ENCODE results near the gene ASPSCR1. TPM values are rescaled to one million over a fixed set of nuclear protein-coding genes. Genes with fewer than 3 reads are reported as not detected.
A peak's percentile ranks its signal among the peaks of the same experiment; 100 is the strongest.

The ASPSCR1 gene
- total RNA-seq: 10 to 100 TPM; 25.3 to 29.9 TPM

- CTCF ChIA-PET: interaction anchor here (0.9 to 2.0 kb wide), 3 partner anchors 17 to 46 kb away, joined by 4 to 6 read pairs (median 4); partner anchors contain the start of genes CENPX and LRRC45
- POLR2A ChIA-PET: interaction anchor here (0.7 to 2.8 kb wide), 16 partner anchors 10 to 464 kb away, joined by 3 to 16 read pairs (median 4); partner anchors contain the start of genes ACTG1, DCXR, SIRT7 and SLC16A3
- H3K4me1 Mint-ChIP-seq: peaks cover 41% of the 10 kb centered on the region
- DNase-seq: peak; percentile 91
- peaks cover 6% of the 10 kb centered on the region for H3K27me3 Mint-ChIP-seq
- peak within 1 kb of the TSS; percentile 86 for H3K4me3 Mint-ChIP-seq
- peaks cover 12% of the 10 kb centered on the region for H3K36me3 Mint-ChIP-seq (ENCODE audit: low read depth)
- no peaks in the 10 kb centered on the region for H3K9me3 Mint-ChIP-seq
- peak within 1 kb of the TSS; percentile 85 for H3K27ac Mint-ChIP-seq
Measured at GRCh38 chr17:81977211-81977808, at the start of gene ASPSCR1. ASPSCR1 (plus strand) TSS chr17:81977629; CDS start chr17:81977647, 18 bp downstream.

- H3K9me3 Mint-ChIP-seq: no peaks in the 10 kb centered on the region
- CTCF ChIA-PET: interaction anchor here (0.7 to 2.7 kb wide), 9 partner anchors 9 to 110 kb away, joined by 3 to 13 read pairs (median 3); partner anchors contain the start of gene DCXR
- peak within 1 kb of the TSS; percentile 94 for H3K27ac Mint-ChIP-seq
- H3K36me3 Mint-ChIP-seq (ENCODE audit: low read depth): peaks cover 7% of the 10 kb centered on the region
- H3K4me1 Mint-ChIP-seq: peaks cover 35% of the 10 kb centered on the region
- H3K27me3 Mint-ChIP-seq: peaks cover 4% of the 10 kb centered on the region
- DNase-seq: peak; percentile 91
- peak within 1 kb of the TSS; percentile 91 for H3K4me3 Mint-ChIP-seq
- POLR2A ChIA-PET: interaction anchor here (0.5 to 7.6 kb wide), 12 partner anchors 7 to 226 kb away, joined by 3 to 62 read pairs (median 6); partner anchors contain the start of genes ANAPC11, ARHGDIA, DCXR and MCRIP1
Measured at GRCh38 chr17:81927653-81928543, 49.5 kb upstream of the ASPSCR1 start, which contains the start of gene MAFG. MAFG (minus strand) TSS chr17:81927735; CDS start chr17:81923185, 4,550 bp downstream.

DNA sequence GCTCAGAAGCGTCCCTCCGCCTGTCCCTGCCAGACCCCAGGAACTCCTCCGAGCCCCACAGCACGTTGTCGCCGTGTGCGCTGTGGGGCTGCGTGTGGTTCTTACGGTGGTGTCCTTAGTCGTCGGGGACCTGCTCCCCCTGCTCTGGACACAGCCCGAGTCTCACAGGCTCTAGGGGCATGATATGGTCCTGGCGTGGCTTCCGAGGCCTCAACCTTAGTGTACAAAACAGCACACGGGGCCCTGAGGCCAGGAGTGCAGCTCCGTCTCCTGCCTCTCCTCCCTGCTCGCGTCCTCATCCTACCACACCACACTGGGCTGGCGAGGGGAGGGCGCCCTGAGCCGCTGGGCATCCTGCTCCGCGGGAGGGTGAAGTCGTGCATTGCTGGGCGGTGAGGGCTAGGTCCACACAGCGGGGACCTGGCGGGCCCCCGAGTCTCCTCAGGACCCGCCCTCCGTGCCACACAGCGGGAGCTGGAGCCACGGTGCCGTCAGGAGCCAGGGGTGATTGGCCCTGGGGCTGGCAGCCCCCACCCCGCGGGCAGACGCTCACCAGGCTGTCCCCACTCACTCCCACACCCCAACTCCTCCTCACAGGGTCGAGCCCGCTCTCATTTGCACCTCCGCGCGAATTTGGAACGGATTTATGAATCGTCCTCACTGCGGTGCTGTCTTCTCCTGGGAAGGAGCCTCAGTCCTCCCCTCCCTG is 48.7 kb upstream of the ASPSCR1 start:
- CTCF ChIA-PET: interaction anchor here (0.6 to 2.4 kb wide), 4 partner anchors 13 to 192 kb away, joined by 3 to 8 read pairs (median 4); no protein-coding TSS in a partner anchor
- no peak for DNase-seq
- peaks cover 4% of the 10 kb centered on the region for H3K27me3 Mint-ChIP-seq
- H3K36me3 Mint-ChIP-seq (ENCODE audit: low read depth): peaks cover 6% of the 10 kb centered on the region
- no peaks in the 10 kb centered on the region for H3K9me3 Mint-ChIP-seq
- H3K4me1 Mint-ChIP-seq: peaks cover 30% of the 10 kb centered on the region
- peak overlapping the region; percentile 58 for H3K4me3 Mint-ChIP-seq
- POLR2A ChIA-PET: interaction anchor here (1.7 to 7.6 kb wide), 4 partner anchors 11 to 96 kb away, joined by 5 to 62 read pairs (median 27); partner anchors contain the start of genes ARHGDIA, MCRIP1 and SIRT7
- H3K27ac Mint-ChIP-seq: no peak overlapping the region

- H3K27me3 Mint-ChIP-seq: peaks cover 4% of the 10 kb centered on the region
- CTCF ChIA-PET: interaction anchor here (0.6 to 1.0 kb wide), 2 partner anchors 14 to 193 kb away, joined by 3 read pairs; no protein-coding TSS in a partner anchor
- no peaks in the 10 kb centered on the region for H3K9me3 Mint-ChIP-seq
- H3K4me1 Mint-ChIP-seq: peaks cover 22% of the 10 kb centered on the region
- H3K27ac Mint-ChIP-seq: no peak overlapping the region
- H3K36me3 Mint-ChIP-seq (ENCODE audit: low read depth): peaks cover 6% of the 10 kb centered on the region
- POLR2A ChIA-PET: interaction anchor here (1.6 to 7.6 kb wide), 4 partner anchors 12 to 71 kb away, joined by 3 to 62 read pairs (median 24); partner anchors contain the start of genes ARHGDIA and SIRT7
- peak overlapping the region; percentile 43 for H3K4me3 Mint-ChIP-seq
- no peak for DNase-seq
Measured at GRCh38 chr17:81929253-81930141, 47.9 kb upstream of the ASPSCR1 start.

GRCh38 chr17:81930142-81931125 is 47.0 kb upstream of the ASPSCR1 start:
- no peak overlapping the region for H3K4me3 Mint-ChIP-seq

DNA sequence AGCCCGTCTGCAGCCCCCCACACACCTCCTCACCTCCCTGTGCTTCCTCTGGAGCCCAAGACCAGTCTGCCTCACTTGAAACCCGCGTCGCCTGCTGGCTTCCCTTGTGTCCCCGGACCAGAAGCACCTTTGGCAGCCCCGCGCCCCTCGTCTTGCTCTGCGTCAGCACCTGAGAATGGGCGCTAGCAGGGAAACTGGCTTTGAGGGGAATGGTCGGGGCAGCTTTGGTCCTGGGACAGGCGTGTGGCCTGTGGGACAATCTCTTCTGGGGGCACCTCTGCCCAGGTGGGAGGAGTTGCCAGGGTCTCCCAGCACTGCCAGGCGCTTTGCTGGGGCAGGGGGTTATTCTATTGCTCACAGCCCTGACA is 46.3 kb upstream of the ASPSCR1 start:
- ChIA-PET POLR2A (no interaction called here), CTCF (no interaction called here)
- DNase-seq: no peak
- Mint-ChIP-seq H3K27me3 (peaks cover 4% of the 10 kb centered on the region), H3K9me3 (no peaks in the 10 kb centered on the region), H3K36me3 (ENCODE audit: low read depth) (peaks cover 4% of the 10 kb centered on the region), H3K27ac (no peak overlapping the region), H3K4me1 (peaks cover 11% of the 10 kb centered on the region), H3K4me3 (no peak overlapping the region)

More at GRCh38 chr17:81930142-81931125, 47.0 kb upstream of the ASPSCR1 start:
- Mint-ChIP-seq H3K27me3 (peaks cover 4% of the 10 kb centered on the region), H3K9me3 (no peaks in the 10 kb centered on the region), H3K27ac (no peak overlapping the region), H3K36me3 (ENCODE audit: low read depth) (peaks cover 6% of the 10 kb centered on the region), H3K4me1 (peaks cover 14% of the 10 kb centered on the region)
- ChIA-PET POLR2A (interaction anchor here (1.6 to 1.7 kb wide), 2 partner anchors 14 to 72 kb away, joined by 3 to 5 read pairs; no protein-coding TSS in a partner anchor), CTCF (interaction anchor here (0.5 kb wide), 1 partner anchor 205 kb away, joined by 3 read pairs; no protein-coding TSS in a partner anchor)
- no peak for DNase-seq

- Mint-ChIP-seq H3K9me3 (no peaks in the 10 kb centered on the region), H3K4me3 (no peak overlapping the region), H3K27ac (no peak overlapping the region), H3K4me1 (peaks cover 11% of the 10 kb centered on the region), H3K36me3 (ENCODE audit: low read depth) (no peaks in the 10 kb centered on the region), H3K27me3 (peaks cover 4% of the 10 kb centered on the region)
- ChIA-PET CTCF (interaction anchor here (1.0 kb wide), 1 partner anchor 28 kb away, joined by 3 read pairs; no protein-coding TSS in a partner anchor), POLR2A (no interaction called here)
- no peak for DNase-seq
Measured at GRCh38 chr17:81931557-81932332, 45.7 kb upstream of the ASPSCR1 start.

- Mint-ChIP-seq H3K36me3 (ENCODE audit: low read depth) (no peaks in the 10 kb centered on the region), H3K27ac (no peak overlapping the region), H3K9me3 (no peaks in the 10 kb centered on the region), H3K4me1 (peaks cover 12% of the 10 kb centered on the region), H3K4me3 (no peak overlapping the region), H3K27me3 (peaks cover 4% of the 10 kb centered on the region)
- CTCF ChIA-PET: interaction anchor here (1.0 kb wide), 1 partner anchor 27 kb away, joined by 3 read pairs; no protein-coding TSS in a partner anchor
- POLR2A ChIA-PET: no interaction called here
- no peak for DNase-seq
Measured at GRCh38 chr17:81932333-81932983, 45.0 kb upstream of the ASPSCR1 start.

- ChIA-PET POLR2A (no interaction called here), CTCF (no interaction called here)
- peaks cover 17% of the 10 kb centered on the region for H3K4me1 Mint-ChIP-seq
- no peaks in the 10 kb centered on the region for H3K9me3 Mint-ChIP-seq
- no peak overlapping the region for H3K27ac Mint-ChIP-seq
- H3K36me3 Mint-ChIP-seq (ENCODE audit: low read depth): no peaks in the 10 kb centered on the region
- DNase-seq: no peak
- H3K27me3 Mint-ChIP-seq: peaks cover 4% of the 10 kb centered on the region
- no peak overlapping the region for H3K4me3 Mint-ChIP-seq
Measured at GRCh38 chr17:81933178-81933699, 44.2 kb upstream of the ASPSCR1 start.
